ENCODE results near the gene HK2.

HK2 gene

DNA sequence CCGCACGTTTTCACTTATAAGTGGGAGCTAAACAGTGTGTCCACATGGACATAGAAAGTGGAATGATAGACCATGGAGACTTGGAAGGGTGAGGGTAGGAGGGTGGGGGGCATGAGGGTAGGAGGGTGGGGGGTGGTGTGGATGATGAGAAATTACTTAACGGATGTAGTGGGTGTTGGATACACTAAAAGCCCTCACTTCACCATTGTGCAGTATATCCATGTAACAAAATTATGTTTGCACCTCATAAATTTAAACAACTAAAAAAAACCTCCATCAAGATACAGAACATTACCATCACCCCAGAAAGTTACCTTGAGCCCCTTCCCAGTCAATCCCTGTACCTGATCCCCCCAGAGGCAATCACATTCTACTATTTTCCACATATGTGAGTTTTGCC is 26.2 kb downstream of the HK2 start:
- DNase-seq: no peak

DNA sequence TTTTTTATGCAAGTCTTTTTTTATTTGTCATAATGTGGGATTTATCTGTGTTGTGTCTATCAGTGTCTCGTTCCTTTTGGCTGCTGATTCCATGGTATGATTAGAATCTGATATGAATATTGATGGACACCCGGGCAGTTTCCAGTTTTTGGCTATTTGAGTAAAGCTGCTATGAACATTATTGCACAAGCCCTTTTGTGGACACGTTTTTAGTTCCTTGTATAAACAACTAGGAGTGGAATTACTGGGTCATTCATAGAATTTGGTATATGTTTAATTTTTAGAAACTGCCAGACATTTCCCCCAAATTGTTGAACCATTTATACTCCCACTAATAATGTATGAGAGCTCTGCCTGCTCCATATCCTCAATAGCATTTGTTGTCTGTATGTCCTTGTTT is 26.6 kb downstream of the HK2 start:
- no peak for DNase-seq

DNA sequence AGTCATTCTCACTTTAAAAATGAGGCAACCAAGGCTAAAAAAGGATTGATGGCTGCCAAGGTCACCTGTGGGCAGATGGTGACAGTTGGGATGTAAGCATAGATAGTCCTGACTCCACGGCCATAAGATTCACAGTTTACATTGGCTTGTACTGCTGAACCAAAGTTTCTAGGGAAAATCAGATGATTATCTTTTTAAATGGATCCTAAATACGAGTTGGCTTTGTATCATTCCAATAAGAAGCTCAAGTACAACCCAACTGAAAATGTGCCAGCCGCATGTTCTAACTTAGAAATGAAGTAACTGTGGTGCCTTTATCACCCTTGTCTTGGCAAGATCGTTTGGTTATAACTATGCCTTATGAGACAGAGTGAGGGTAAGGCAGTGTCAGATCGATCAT is 27.6 kb downstream of the HK2 start:
- no peak for DNase-seq

DNA sequence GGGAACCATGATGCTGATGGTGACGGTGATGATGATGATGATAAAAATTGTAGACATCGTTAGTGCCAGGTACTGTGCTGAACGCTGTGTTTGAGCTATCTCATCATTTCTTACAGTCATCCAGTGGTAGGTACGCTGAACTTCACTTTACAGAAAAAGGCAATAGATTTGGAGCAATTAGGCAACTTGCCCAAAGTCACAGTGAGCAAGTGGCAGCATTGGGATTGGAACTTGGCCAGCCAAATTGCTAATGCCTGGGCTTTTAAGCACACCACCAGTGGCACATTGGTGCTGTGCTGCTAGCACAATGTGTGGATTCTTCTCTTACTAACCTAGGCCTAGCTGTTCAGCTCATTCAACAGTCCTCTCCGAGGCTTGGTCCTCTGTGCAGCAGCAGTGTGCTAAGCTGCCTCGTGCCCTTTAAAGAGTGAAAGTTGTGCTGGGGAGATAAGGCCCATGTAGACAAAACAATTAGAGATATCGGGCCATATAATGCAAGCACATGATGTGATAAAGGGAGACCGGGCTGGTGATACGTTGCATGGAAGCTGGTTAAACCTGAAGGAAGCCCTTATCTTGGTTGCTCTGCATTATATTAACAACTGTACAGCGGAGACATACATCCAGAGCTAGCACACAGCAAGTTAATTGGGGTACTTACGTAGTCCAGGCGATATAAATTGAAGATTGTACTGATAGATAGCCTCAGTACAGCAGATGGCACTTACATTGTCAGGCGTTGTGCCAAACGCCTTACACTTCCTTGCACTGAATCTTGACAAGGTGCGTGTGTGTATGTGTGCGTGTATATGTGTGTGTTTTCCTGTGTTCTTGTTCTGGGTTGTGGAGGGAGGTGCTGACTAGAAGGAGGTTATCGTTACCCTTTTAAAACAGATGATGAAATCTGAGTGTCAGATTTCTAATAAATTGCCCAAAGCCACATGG is 28.4 kb downstream of the HK2 start:
- no peak for DNase-seq

DNA sequence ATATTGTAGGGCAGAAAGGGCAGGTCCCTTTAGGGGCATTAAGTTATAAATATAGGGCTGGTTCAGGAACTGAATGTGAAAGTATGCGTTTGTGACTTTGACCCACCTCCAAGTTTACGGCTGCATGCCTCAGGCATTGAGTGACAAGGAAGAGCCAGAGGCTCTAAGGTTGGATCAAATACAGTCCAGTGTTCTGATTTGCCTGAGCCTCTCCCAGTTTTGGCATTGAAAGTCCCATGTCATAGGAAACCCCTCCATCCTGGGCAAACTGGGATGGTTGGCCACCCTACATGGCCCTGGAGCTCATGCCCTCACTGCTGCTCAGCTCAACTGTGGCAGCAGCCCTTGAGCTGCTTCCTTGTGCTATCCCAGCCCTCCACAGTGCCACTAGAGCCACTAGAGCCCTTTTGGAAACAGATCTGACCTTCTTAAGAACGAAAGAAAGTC is 29.9 kb downstream of the HK2 start:
- DNase-seq: no peak

DNA sequence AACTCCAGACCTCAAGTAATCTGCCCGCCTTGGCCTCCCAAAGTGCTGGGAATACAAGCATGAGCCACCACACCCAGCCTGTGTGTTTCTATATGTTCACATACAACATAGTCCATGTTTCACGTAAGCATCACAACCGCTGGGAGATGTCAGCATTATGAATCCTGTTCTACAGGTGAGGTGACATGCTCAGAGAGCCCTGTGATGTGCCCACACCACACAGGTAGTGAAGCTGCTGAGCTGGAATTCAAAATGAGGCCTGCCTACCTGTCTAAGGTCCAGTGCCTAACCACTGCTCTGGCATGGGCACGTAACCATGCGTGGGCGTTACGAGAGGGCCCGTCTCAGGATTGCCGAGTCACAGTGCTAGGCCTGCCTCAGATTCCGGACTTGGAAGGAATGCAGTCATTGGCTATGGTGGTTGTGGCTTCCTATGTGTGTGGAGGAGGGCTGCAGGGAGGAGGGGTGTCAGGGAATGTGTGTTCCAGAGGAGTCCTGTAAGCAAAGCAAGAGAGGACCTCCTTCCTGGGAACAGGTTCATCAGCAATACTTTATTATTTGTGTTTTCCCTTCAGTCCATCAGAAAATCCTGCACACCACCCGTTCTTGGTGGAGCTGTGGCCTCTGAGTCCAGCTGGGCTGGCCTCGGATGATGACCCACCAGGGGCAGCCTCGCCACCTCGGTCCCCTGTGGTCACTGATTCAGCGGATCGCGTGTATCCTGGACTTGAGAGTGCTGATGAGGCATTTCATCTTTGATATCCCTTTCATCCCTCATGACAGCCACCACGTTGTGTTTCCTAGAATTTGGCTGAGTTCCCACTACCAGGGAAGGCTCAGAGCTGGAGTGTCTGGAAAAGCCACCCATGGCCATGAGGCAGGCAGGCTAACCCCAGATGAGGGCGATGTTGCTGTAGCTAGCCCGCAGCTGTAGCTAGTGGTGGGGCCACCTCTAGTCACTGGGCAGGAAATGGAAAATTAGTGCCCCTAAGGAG is 31.1 kb downstream of the HK2 start:
- DNase-seq: no peak

DNA sequence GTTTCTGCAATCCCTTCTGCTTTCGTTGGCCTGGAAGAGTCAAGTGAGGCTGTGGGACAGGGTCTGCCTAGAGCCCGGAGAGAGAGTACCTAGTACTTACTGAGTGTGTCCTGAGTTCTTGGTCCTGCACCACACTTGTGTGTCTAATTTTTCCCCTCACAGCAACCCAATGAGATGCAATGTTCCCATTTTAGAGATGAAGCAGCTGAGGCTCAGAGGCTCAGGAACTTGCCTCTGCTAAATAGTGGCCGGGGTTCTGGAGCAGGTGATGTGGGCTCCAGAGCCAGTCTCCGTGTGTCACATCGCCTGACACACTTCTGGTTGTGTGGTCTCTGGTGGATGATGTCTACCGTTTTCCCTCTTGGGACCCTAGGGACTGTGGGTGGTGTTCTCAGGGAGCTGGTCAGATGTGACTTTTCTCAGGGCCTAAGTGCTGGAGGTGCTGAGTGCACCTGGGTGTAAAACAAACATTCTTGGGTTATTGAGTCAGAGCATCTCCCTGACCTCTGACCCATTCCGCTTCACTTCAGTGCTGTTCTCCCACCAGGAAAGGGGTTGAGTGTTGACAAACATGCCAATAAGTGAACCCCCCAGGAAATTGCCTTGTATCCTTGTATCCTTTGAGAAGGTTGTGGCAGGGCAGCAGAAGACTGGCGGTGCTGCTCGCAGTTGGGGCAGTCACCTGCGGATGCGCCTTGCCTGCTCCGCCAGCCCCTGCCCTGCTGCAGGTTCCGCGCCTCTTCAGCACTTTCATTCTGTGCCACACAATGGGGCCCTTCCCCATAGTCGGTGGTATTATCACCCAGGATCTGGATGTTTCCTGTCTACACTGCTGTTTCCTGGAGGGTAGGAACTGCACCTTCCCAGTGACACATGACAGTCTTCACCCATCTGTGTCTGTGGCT is 32.1 kb downstream of the HK2 start:
- DNase-seq: no peak

DNA sequence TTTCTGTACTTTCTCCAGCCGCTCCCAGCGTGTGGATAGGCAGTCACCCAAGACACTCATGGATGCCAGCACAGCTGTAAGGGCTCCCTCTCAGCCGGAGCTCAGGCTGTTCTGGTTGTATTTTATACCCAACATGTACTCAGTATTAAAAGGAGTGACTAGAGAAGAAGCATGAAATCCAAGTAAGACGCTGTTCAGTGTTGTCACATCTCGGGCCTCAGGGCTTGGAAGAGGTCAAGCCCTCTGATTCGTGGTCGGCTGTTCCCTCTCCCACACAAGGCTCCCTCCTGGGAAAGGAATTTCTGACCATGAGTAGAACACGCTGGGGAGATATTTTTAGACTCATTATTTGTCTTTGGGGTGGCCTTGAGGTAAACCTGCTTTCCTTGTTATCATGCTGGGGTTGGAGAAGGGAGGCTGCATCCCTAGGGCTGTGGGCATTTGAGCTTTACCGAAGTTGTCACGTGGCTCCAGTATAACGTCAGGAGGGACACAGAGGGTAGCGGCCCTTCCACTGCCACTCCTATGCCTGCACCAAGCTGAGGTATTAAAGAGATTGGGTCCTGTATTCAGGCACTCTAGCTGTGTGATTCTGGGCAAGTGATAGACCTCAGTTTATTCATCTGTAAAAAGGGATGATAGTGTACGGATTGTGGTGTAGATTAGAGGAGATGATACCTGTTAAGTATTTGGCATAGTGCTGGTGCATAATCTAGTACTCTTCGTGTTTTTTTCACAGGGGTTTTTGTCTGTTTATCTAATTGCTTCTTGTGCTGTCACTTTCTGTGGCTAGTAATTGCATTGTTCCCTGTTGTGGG is 34.1 kb downstream of the HK2 start:
- no peak for DNase-seq

DNA sequence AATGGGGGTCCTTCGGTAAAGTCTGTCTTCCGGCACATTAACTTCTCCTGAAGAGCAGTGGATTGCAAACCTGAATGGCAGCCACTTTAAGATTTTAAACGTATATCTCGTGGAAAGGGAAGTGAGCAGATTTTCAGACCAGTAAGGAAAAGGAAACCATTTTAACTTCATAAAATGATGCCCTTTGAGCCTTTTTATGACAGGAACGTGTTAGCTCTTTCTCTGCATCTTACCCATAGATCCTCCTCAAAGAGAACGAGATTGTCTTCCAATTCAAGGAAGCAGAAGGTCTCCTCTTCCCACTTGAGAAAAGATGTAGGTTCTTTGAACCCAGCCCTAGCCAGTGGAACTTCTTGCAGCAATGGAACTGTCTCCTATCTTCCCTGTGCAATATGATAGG is 35.6 kb downstream of the HK2 start:
- DNase-seq: no peak

DNA sequence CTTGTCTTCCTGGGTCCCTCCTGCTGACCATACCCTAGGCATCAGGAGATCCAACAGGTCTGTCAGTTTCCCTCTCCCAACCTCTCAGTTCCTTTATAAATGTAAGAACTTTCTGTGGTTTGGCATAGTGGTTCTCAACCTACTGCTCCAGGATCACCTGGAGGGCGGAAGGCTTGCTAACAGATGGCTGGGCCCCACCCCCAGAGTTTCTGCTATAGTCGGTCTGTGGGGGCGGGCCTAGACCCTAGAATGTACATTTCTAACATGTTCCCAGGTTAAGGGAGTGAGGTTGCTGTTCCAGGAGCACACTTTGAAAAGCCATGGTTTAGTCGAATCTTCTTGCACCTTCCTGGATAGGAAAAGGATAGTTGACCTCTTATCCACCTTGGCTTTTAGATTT is 37.0 kb downstream of the HK2 start:
- DNase-seq: no peak

DNA sequence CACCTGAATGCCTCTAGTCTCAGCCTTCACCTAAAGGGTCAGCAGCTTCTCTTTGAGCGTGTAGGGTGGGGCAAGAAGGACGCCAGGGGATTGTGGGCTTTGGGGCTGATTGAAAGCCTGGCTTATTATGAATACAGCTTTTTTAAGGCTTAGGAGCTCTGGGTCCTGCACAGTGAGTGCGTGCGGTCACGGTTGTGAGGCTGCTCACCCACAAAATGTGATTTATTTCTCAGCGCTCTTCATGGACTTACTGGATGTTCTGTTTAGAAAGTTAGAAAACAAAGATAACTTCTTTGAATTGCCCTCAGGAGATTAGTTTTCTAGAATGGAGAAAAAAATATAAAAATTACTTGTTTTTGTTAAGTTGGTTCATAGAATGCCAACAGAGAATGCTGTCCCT is 37.5 kb downstream of the HK2 start:
- DNase-seq: no peak

DNA sequence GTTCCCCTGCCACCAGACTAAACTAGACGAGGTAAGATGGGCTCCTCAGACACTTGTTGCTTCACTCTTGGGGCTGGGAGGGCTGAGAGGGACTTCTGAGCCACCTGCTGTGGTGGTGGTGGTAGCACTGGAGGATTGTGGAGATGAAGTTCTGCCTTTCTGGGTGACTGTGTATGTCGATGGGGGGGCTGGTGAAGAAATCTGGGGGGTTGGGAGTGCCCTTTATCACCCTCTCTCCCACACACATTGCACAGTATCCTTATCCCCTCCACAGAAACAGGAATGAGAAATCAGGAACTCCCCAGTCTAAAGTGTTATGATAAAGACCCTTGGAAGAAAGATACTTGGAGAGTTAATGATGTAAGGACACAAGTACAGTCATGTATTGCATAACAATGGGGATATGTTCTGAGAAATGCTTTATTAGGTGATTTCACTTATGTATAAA is 38.5 kb downstream of the HK2 start:
- no peak for DNase-seq

DNA sequence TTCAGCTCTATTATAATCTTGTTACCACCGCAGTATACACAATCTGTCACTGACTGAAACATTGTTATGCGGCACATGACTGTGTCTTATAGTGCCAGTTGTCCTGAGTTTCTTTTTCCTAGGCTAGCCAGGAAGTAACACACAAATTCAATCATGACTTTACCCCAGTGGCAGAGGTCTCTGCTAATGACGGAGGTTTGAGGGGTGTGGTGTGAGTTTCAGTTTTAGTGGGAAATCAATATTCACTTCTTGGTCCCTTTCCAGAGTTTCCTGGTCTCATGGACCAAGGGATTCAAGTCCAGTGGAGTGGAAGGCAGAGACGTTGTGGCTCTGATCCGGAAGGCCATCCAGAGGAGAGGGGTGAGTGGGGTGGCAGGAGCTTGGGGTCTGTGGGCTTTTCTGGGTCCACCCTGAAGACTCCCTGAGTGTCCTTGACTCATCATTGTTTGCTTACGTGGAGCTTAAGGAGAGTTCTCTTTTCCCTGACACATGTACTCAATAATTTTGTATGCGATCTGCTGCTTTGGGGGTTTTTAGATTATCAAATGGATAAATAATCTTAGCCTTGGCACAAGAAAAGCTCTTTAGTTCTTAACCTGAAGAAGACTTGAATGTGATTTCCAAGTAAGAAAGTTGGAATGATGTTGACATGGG is 39.2 kb downstream of the HK2 start:
- no peak for DNase-seq

DNA sequence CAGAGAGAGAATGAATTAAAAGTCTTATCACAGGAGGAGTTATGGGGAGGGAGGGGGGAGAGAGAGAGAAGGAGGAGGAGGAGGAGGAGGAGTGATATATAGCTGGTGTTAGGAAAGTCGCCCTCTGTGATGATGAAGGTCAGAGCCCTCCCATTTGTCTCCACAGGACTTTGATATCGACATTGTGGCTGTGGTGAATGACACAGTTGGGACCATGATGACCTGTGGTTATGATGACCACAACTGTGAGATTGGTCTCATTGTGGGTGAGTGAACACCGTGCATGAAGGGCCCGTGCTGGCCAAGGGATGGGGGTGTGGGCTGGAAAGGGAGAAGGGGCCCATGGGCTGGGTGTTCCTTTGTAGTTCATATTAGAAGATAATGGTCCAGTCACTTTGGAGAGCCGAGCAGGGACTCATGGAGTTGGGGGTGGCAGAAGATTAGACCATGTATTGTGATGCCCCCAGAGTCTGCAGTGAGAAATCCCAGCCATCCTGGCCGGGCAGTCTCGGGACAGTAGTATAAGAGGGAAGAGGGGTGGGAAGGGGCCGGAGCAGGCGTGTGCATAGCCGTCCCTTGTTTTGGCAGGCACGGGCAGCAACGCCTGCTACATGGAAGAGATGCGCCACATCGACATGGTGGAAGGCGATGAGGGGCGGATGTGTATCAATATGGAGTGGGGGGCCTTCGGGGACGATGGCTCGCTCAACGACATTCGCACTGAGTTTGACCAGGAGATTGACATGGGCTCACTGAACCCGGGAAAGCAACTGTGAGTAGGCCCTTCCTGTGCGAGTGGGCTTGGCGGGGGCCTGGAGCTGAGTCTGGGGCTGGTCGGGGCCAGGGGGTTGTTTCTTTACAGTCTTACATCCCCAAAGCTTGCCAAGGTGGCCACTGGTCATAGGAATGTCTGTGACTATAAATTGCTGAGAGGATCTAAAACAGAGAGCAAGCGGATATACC is 40.0 kb downstream of the HK2 start:
- no peak for DNase-seq

DNA sequence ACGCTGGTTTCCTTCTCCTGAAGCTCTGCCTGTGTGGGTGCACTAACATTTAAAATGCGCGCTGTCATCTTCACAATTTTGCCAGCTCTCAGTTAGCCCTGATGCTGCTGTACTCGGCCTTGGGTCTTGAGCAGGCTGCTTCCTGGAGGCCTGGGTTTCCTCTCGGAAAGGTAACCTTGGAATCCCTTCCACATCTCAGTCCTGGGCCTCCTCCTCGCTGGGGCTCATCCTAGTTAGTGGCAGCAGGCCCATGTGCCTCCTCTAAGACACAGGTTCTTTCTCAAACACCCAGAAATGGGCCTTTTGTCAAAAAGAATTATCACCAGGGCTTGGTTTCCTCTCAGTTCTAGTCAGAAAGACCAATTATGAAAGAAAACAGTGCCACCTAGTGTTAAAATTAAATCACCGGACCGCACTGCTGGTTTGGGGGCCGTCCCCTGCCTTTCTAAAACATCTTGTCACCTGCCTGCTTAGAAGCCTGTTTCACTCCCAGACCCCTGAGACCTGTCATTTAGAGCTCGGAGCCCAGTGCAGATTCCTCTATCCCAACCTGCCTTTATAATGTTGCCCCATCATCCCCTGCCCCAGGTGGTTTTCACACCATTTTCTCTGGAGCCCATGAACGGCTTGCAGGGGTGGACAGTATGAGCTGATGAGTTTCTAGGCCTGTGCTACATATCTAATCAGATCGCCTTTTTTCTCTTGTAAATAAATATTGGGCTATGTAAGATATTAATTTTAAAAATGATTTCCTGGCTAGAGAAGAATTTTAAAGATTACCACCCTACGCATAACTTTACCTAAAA is 42.4 kb downstream of the HK2 start:
- peak in 2 of 4 experiments; percentile 4 to 22 for DNase-seq

DNA sequence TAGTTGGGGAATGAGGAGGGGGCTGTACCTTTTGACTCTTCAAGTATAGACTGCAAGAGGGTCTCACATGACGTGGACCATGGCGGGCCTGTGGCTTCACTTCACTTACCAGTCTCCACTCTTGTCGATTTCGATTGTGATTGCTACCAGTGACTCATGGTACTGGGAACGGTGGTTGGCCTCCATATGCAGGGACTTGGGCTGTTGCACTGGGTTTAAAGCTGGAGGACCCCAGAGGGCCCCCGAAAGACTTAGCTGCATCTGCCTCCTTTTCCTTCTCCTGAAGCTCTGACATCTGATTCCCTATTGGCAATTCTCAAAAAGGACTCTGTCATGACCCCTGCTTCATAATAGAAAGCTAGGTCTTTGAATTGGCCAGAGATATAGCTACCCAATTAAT is 43.4 kb downstream of the HK2 start:
- no peak for DNase-seq

DNA sequence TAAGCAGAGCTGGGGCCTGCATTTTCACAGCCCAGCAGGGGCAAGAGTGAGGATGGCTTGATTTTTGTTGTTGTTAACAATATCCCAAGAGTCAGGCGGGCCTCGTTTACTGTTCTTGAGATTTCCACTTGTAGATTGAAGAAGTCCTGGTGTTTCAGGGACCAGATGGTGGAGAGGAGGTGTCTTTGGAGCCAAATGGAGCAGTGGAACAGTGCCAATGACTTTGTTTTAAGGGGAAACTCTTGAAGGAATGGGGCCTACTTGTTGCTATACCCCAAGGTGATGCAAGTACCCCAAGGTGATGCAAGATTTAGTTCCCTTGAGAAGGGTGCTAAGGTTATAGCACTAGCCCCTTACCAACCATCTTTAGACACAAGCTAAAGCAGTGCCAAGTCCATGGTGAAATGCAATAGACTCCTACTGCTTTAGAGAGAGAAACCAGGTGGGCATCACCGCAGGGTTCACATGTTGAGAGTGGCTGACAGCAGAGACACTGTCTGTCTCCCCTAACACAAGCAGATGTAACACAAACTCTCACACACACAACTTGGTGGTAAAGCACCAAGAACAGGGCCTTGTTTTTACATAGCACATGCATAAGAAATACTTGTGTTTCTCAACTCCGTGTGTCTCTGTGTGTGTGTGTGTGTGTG is 44.0 kb downstream of the HK2 start:
- DNase-seq: no peak

DNA sequence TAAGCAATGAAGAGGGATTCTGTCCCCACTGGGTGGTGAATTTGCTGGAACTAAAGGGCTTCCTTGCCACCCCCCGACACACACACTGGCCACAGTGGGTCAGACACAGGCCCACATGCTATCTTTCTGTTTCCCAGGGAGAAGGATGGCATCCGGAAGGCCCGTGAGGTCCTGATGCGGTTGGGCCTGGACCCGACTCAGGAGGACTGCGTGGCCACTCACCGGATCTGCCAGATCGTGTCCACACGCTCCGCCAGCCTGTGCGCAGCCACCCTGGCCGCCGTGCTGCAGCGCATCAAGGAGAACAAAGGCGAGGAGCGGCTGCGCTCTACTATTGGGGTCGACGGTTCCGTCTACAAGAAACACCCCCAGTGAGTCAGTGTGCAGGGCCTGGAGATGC is 44.6 kb downstream of the HK2 start:
- DNase-seq: no peak
